ENCODE results near the gene VSTM4.

DNA sequence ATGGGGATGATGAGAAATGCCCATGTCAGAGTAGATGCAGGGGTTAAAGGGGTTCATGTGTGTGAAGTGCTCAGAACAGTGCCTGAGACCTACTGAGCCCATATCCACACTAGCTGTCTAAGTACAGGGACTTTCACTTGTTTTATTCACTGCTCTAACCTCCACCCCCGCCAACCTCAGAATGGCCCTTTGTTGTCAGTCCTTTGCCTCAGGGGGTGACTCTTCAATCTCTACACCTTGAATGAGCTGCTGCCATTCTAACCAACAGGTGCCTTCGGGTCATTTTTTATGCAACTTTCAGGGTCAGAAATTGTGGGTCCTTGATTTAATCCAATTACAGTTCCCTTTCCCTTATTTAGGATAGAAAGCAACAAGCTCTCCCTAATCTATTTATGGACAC lies 26.2 kb downstream of the VSTM4 start:
- TF ChIP-seq CTCF (IDR thresholded peaks at IDR 0.05) (no peak), POLR2A (IDR thresholded peaks at IDR 0.05) (no peak)

Data from heart left ventricle (tissue), 13 donors.